ENCODE results near the gene RYR3.

- TF ChIP-seq CTCF (conservative IDR thresholded peaks at IDR 0.05; ENCODE audit: low read length): no peak
- TF ChIP-seq EZH2phosphoT487 (IDR thresholded peaks at IDR 0.05; ENCODE audit: borderline replicate concordance): no peak
Measured at GRCh38 chr15:33864360-33865075, 553.8 kb downstream of the RYR3 start.
